ENCODE measurements around the gene SOX4. TPM values are rescaled to one million over a fixed set of nuclear protein-coding genes. Genes with fewer than 3 reads are reported as not detected.

SOX4 gene
- total RNA-seq, 6 donors from 2014 or later: 16.4 to 23.4 (median 20.7) TPM

- H3K4me3 ChIP-seq: peak overlapping the region; percentile 35 to 75 (median 74)
- H3K27me3 ChIP-seq: no peaks in the 10 kb centered on the region
- 0% methylated on average over 37 of the region's 39 CpGs; no CpG with 5 or more reads in 1 of the 2 donors for WGBS, 2 donors
- H3K27ac ChIP-seq: peak overlapping the region; percentile 80 to 89 (median 84)
- peak; percentile 40 to 92 for DNase-seq
- peak in 1 of 2 donors; percentile 7 for TF ChIP-seq POLR2AphosphoS5 (IDR thresholded peaks at IDR 0.05)
- TF ChIP-seq CTCF (IDR thresholded peaks at IDR 0.05): no peak
- no peaks in the 10 kb centered on the region for H3K9me3 ChIP-seq
- no peaks in the 10 kb centered on the region for H3K36me3 ChIP-seq
- ATAC-seq (ENCODE audit: low FRiP score in 2 of 2): peak; percentile 62 to 80
- H3K4me1 ChIP-seq: peaks cover 3 to 33% (median 10%) of the 10 kb centered on the region in 4 donors
Measured at GRCh38 chr6:21587961-21588480, 5.5 kb upstream of the SOX4 start.

GRCh38 chr6:21588481-21589351 is 4.8 kb upstream of the SOX4 start:
- ATAC-seq (ENCODE audit: low FRiP score in 2 of 2): peak; percentile 66 to 69

GRCh38 chr6:21589352-21590345 is 3.9 kb upstream of the SOX4 start:
- TF ChIP-seq POLR2AphosphoS5 (IDR thresholded peaks at IDR 0.05) (no peak), CTCF (IDR thresholded peaks at IDR 0.05) (peak; percentile 71 to 88 (median 85)), POLR2A (IDR thresholded peaks at IDR 0.05) (no peak), EP300 (IDR thresholded peaks at IDR 0.05) (no peak)
- Histone ChIP-seq H3K27ac (peak overlapping the region; percentile 80 to 89 (median 84)), H3K36me3 (no peaks in the 10 kb centered on the region), H3K4me3 (peak overlapping the region; percentile 35 to 75 (median 74)), H3K9me3 (no peaks in the 10 kb centered on the region), H3K4me1 (peaks cover 6 to 37% (median 12%) of the 10 kb centered on the region in 4 donors), H3K27me3 (no peaks in the 10 kb centered on the region)
- WGBS, 2 donors: 25 to 27% methylated on average over 17 of the region's 17 CpGs
- ATAC-seq (ENCODE audit: low FRiP score in 2 of 2): peak; percentile 77 to 80
- peak; percentile 88 to 94 for DNase-seq

More at GRCh38 chr6:21588481-21589351, 4.8 kb upstream of the SOX4 start:
- H3K9me3 ChIP-seq: no peaks in the 10 kb centered on the region
- DNase-seq: peak; percentile 65 to 88
- H3K4me1 ChIP-seq: peaks cover 6 to 37% (median 12%) of the 10 kb centered on the region in 4 donors
- TF ChIP-seq POLR2AphosphoS5 (IDR thresholded peaks at IDR 0.05) (peak in 1 of 2 donors; percentile 44), CTCF (IDR thresholded peaks at IDR 0.05) (no peak), POLR2A (IDR thresholded peaks at IDR 0.05) (peak in 2 of 4 donors; percentile 30 to 47)
- H3K4me3 ChIP-seq: peak overlapping the region; percentile 35 to 75 (median 74)
- H3K27ac ChIP-seq: peak overlapping the region; percentile 80 to 89 (median 84)
- no peaks in the 10 kb centered on the region for H3K27me3 ChIP-seq
- no peaks in the 10 kb centered on the region for H3K36me3 ChIP-seq
- 0 to 1% methylated on average over 43 to 51 of the region's 53 CpGs for WGBS, 2 donors

DNA sequence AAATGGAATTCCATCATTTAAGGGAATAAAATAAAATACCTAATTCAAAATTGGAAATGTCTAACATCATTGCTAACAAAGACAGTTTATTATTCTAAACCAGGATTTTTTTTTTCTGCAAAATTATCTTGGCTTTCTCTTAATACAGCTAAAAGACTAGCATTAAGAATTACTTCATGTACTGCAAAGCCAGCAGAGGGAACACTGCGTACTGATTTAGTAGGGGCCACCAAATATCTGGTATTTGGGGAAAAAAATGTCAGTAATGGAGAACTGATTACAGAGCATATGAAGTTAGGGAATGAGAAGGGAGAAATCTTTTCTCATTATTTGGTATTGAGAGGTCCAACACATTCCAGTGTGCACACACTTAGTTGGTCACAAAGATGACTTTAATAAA is 3.2 kb upstream of the SOX4 start:
- Histone ChIP-seq H3K27ac (no peak overlapping the region), H3K9me3 (no peaks in the 10 kb centered on the region), H3K4me1 (peaks cover 6 to 37% (median 12%) of the 10 kb centered on the region in 4 donors), H3K27me3 (no peaks in the 10 kb centered on the region), H3K4me3 (no peak overlapping the region), H3K36me3 (no peaks in the 10 kb centered on the region)
- 83 to 92% methylated on average over 1 of the region's 1 CpG for WGBS, 2 donors
- ATAC-seq (ENCODE audit: low FRiP score in 2 of 2) (no peak), DNase-seq (no peak)
- no peak for TF ChIP-seq POLR2A (IDR thresholded peaks at IDR 0.05)
- TF ChIP-seq CTCF (IDR thresholded peaks at IDR 0.05): no peak
- no peak for TF ChIP-seq POLR2AphosphoS5 (IDR thresholded peaks at IDR 0.05)
- TF ChIP-seq EP300 (IDR thresholded peaks at IDR 0.05): no peak

All from upper lobe of left lung (tissue), 6 donors.